Muscle of leg (tissue), 11 donors: ENCODE measurements around the gene TFAP2E. TPM values are rescaled to one million over a fixed set of nuclear protein-coding genes. Genes with fewer than 3 reads are reported as not detected.

Experiments used
- DNase-seq: peaks from one replicate; pipeline ENCODE4 v3.0.0; 2013
- H3K27ac ChIP-seq: one replicate; pipeline ENCODE4 v1.5.1; 2013; ENCODE audit warnings: mild to moderate bottlenecking, low read length, control low read depth
- H3K27me3 ChIP-seq: one replicate; pipeline ENCODE4 v1.6.1; 2013; ENCODE audit warnings: low read length; ENCODE audit not compliant: control insufficient read depth, insufficient read depth
- H3K36me3 ChIP-seq: one replicate; pipeline ENCODE4 v1.6.1; 2013; ENCODE audit warnings: low read length; ENCODE audit not compliant: control insufficient read depth, insufficient read depth
- H3K4me1 ChIP-seq: one replicate; pipeline ENCODE4 v1.6.1; 2013; ENCODE audit warnings: low read length; ENCODE audit not compliant: control insufficient read depth, insufficient read depth
- H3K4me3 ChIP-seq: one replicate; pipeline ENCODE4 v1.5.1; 2013; ENCODE audit warnings: low read length, control low read depth
- H3K9me3 ChIP-seq: replicated peaks from 2 replicates; pipeline ENCODE4 v1.6.1; 2013; ENCODE audit warnings: low read depth, low read length; ENCODE audit not compliant: control insufficient read depth
- WGBS: methylation state at CpG from one replicate; pipeline ENCODE4 v1.1.5; 2013; ENCODE audit warnings: missing lambda C conversion rate; ENCODE audit not compliant: insufficient coverage; 5-methylcytosine and 5-hydroxymethylcytosine counted together
- polyA plus RNA-seq, 8 donors: library from polyadenylated mRNA; unstranded; fragments of 120-200 nt; gene quantifications; one replicate each; pipeline versions ENCODE4 v1.2.1 to v1.2.3, GENCODE V29; 2013; ENCODE audit warnings: inconsistent platforms in 1 of 8, low replicate concordance in 1 of 8; ENCODE audit not compliant: insufficient read length in 8 of 8, insufficient read depth in 1 of 8
- total RNA-seq: library from RNA; stranded (reverse); fragments of 120-200 nt; gene quantifications from one replicate; pipeline ENCODE4 v1.2.4, GENCODE V29; 2013

TFAP2E gene
- total and polyA plus RNA-seq, 9 donors, result 0.37 to 0.94 (median 0.80) TPM

DNA sequence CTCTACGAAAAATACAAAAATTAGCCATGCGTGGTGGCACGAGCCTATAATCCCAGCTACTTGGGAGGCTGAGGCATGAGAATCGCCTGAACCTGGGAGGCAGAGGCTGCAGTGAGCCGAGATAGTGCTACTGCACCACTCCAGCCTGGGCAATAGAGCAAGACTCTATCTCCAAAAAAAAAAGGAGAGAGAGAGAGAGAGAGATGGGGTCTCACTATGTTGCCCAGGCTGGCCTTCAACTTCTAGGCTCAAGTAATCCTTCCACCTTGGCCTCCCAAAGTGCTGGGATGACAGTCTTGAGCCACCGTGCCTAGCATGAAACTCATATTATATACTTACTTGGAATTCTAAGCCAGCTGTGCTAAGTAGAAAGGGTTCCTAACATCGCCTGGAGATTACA is 38.5 kb downstream of the TFAP2E start:
- Histone ChIP-seq H3K27ac (no peak overlapping the region), H3K4me1 (no peaks in the 10 kb centered on the region), H3K9me3 (no peaks in the 10 kb centered on the region), H3K4me3 (no peak overlapping the region), H3K36me3 (peaks cover 29% of the 10 kb centered on the region), H3K27me3 (no peaks in the 10 kb centered on the region)
- DNase-seq, result no peak
- 96% methylated on average over 3 of the region's 7 CpGs for WGBS

DNA sequence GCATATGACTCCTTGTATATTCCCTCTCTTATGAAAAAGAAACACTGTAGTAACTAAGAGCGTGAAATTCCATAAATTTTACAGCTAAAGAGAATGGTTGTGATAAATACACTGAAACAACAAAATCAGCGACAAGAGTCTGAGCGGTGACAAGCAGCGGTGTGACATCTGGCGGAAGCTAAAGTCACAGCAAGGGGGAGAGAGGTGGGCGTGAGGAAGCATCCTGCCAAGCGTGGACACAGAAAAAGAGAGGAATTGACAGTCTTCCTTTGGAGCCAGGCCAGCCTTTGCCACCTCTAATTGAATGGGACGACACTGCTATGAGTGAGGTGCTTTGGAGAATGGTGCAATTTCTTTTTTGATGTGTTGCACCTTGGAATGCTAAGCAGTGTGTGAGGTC is 42.3 kb downstream of the TFAP2E start:
- peaks cover 29% of the 10 kb centered on the region for H3K36me3 ChIP-seq
- H3K9me3 ChIP-seq, result no peaks in the 10 kb centered on the region
- 80% methylated on average over 7 of the region's 8 CpGs for WGBS
- no peak overlapping the region for H3K27ac ChIP-seq
- H3K4me1 ChIP-seq, result no peaks in the 10 kb centered on the region
- no peak overlapping the region for H3K4me3 ChIP-seq
- no peak for DNase-seq
- no peaks in the 10 kb centered on the region for H3K27me3 ChIP-seq

DNA sequence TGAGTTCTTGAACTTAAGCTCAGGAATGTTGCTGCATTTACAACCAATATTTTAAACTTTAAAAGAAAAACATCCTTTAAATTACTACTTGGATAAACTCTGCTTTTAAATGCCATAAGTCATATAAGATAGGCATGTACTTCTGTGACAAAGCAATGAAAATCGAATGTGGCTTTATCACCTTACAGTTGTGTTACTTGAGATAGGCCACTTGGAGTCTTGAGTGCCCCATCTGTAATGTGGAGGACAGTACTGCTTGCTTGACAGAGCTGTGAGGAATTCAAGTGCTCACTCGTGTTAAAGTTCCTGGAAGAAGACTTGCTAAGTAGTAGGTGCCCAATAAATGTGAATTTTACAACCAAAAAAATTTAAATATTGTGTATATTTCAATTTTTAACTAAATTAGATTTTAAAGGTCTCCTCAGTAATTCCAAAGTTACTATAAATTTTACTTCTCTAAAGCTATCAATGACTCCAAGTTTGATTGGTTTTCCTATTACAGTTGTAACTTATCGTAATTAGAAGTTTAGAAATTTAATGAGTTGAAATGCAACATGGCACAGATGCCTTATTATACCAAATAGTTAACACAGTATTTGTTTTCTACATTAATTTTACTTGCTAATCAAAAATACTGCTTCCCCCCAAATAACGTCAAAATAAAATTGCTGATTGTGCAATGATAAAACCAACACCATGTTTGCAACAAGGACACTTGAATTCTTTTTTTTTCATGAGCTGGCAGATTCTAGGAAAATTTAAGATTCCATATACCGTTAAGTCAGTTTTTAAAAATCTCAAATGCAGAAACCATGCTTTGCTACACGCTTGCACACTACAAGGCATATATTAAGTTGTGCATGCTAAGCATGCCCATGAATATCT is 46.4 kb downstream of the TFAP2E start:
- H3K36me3 ChIP-seq, result peaks cover 33% of the 10 kb centered on the region
- WGBS, result 100% methylated on average over 1 of the region's 6 CpGs
- DNase-seq, result no peak
- no peak overlapping the region for H3K27ac ChIP-seq
- no peaks in the 10 kb centered on the region for H3K27me3 ChIP-seq
- H3K9me3 ChIP-seq, result no peaks in the 10 kb centered on the region
- H3K4me3 ChIP-seq, result no peak overlapping the region
- H3K4me1 ChIP-seq, result no peaks in the 10 kb centered on the region

GRCh38 chr1:35622510-35623178 is 49.5 kb downstream of the TFAP2E start:
- DNase-seq, result no peak
- Histone ChIP-seq H3K36me3 (peaks cover 34% of the 10 kb centered on the region), H3K27me3 (no peaks in the 10 kb centered on the region), H3K9me3 (no peaks in the 10 kb centered on the region), H3K4me3 (no peak overlapping the region), H3K4me1 (no peaks in the 10 kb centered on the region), H3K27ac (no peak overlapping the region)
- no CpG with 5 or more reads among the region's 4 CpGs for WGBS

DNA sequence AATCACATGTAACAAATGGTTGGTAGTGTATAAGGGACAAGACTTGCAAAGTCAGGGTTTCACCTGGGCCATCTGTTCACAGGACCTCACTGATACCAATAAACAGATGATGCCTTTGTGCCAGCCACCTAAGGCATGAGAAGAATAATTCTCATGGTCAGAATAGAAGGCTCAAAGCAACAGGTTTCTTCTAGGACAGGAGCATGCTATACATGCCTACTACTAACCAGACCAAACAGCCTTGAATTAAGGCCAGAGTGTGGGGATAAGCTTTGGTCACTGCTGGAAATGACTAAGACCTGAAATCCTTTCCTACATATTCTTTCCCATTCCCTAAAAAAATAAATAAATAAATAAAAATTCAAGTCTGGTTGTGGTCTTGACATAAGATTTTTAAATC is 50.7 kb downstream of the TFAP2E start:
- no peak for DNase-seq
- no peak overlapping the region for H3K27ac ChIP-seq
- peaks cover 27% of the 10 kb centered on the region for H3K36me3 ChIP-seq
- no peak overlapping the region for H3K4me3 ChIP-seq
- H3K27me3 ChIP-seq, result no peaks in the 10 kb centered on the region
- H3K9me3 ChIP-seq, result no peaks in the 10 kb centered on the region
- H3K4me1 ChIP-seq, result no peaks in the 10 kb centered on the region

- H3K4me3 ChIP-seq, result no peak overlapping the region
- peaks cover 30% of the 10 kb centered on the region for H3K36me3 ChIP-seq
- no CpG with 5 or more reads among the region's 2 CpGs for WGBS
Measured at GRCh38 chr1:35629051-35629450, 55.9 kb downstream of the TFAP2E start.

DNA sequence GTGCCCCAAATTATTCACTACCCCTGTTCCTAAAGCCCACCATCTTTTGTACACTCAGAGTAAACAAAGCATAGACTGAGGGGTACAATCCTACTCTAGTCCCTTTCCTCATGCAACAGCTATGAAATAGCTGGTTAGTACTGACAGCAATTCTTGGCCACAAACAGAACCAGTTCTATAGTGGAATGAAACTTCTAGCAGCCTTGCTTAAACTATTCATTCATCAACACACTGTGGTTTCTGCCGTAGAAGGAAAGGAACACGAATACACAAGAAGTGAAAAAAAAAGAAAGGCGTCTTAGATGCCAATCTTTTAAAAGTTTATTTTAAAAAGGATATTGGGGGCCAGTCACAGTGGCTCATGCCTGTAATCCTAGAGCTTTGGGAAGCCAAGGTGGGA is 58.3 kb downstream of the TFAP2E start:
- H3K36me3 ChIP-seq, result peaks cover 40% of the 10 kb centered on the region
- no peak overlapping the region for H3K4me3 ChIP-seq
- H3K9me3 ChIP-seq, result no peaks in the 10 kb centered on the region
- no peaks in the 10 kb centered on the region for H3K4me1 ChIP-seq
- no CpG with 5 or more reads among the region's 3 CpGs for WGBS
- DNase-seq, result no peak
- no peaks in the 10 kb centered on the region for H3K27me3 ChIP-seq
- H3K27ac ChIP-seq, result no peak overlapping the region

More at GRCh38 chr1:35629051-35629450, 55.9 kb downstream of the TFAP2E start:
- DNase-seq, result no peak
- Histone ChIP-seq H3K27ac (no peak overlapping the region), H3K4me1 (no peaks in the 10 kb centered on the region), H3K27me3 (no peaks in the 10 kb centered on the region), H3K9me3 (no peaks in the 10 kb centered on the region)

- Histone ChIP-seq H3K36me3 (peaks cover 34% of the 10 kb centered on the region), H3K4me3 (no peak overlapping the region), H3K27me3 (no peaks in the 10 kb centered on the region), H3K27ac (no peak overlapping the region), H3K9me3 (no peaks in the 10 kb centered on the region), H3K4me1 (no peaks in the 10 kb centered on the region)
- no peak for DNase-seq
Measured at GRCh38 chr1:35633547-35633946, 60.4 kb downstream of the TFAP2E start.

DNA sequence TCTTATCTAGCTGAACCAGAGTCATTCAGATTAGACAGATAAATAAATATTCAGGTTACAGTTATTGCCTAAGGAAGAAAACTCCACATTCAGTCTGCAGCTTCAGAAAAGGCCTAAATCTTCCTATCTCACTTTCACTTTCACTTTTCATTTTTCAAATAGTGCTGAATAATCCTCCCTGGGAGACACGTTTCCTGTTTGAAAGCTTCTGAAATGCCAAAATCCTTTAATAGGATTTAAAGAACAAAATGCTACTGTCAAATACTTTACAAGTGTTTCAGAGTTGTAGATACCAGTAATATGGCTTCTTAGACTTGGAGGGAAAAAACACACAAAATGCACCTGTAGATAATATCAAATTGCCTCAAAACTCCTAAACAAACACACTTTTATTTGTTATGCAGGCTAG is 64.3 kb downstream of the TFAP2E start:
- DNase-seq, result peak; percentile 31
- Histone ChIP-seq H3K4me1 (peaks cover 2% of the 10 kb centered on the region), H3K4me3 (no peak overlapping the region), H3K27ac (no peak overlapping the region), H3K9me3 (no peaks in the 10 kb centered on the region), H3K36me3 (peaks cover 13% of the 10 kb centered on the region), H3K27me3 (no peaks in the 10 kb centered on the region)
- WGBS, result no CpG with 5 or more reads among the region's 1 CpG

DNA sequence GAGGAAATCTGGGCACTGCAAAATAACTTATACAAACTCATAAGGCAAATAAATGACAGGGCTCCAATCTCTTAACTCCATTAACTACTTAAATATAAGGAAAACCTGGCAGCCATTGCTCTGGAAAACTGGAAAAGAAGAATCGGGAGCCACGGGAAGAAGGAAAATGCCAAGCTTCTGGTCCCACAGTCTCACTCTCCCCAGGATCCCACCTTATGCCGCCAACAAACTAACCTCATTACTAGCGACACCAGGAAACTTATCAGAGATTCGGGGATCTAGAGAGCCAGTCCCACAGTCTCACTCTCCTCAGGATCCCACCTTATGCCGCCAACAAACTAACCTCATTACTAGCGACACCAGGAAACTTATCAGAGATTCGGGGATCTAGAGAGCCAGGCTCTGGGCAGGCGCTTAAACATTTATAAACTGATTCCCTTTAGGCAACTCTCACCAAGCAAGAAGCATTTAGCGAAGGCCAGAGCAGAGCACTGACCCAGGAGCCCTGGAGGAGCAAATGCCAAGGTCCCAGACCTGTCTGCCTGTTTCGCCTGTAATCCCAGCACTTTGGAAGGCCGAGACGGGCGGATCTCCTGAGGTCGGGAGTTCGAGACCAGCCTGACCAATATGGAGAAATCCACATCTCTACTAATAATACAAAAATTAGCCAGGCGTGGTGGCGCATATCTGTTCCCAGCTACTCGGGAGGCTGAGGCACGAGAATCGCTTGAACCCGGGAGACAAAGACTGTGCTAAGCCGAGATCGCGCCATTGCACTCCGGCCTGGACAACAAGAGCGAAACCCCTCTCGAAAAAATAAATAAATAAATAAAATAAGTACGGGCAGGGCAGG is 67.5 kb downstream of the TFAP2E start:
- H3K27ac ChIP-seq, result peak overlapping the region; percentile 94
- no peak for DNase-seq
- peaks cover 3% of the 10 kb centered on the region for H3K36me3 ChIP-seq
- H3K9me3 ChIP-seq, result no peaks in the 10 kb centered on the region
- H3K4me3 ChIP-seq, result peak overlapping the region; percentile 95
- WGBS, result 32% methylated on average over 17 of the region's 29 CpGs
- no peaks in the 10 kb centered on the region for H3K27me3 ChIP-seq
- H3K4me1 ChIP-seq, result peaks cover 4% of the 10 kb centered on the region
